Liver (tissue), 9 donors: ENCODE results near the gene DNAJC27. TPM values are rescaled to one million over a fixed set of nuclear protein-coding genes. Genes with fewer than 3 reads are reported as not detected.

Experiments
- DNase-seq: peaks from one replicate; pipeline ENCODE4 v3.0.0-alpha.2; 2017; ENCODE audit warnings: low spot score
- H3K27ac ChIP-seq, 2 donors: one replicate each; pipeline ENCODE4 v1.7.0; 2013; ENCODE audit warnings: inconsistent platforms in 2 of 2, low read length in 2 of 2, control low read depth in 1 of 2, low read depth in 1 of 2, mild to moderate bottlenecking in 1 of 2
- H3K27me3 ChIP-seq, 4 donors: one replicate each; pipeline versions ENCODE4 v1.6.1 to v1.7.0; 2013; ENCODE audit warnings: low read length in 3 of 4, inconsistent platforms in 1 of 4, mild to moderate bottlenecking in 1 of 4, moderate library complexity in 1 of 4; ENCODE audit not compliant: control insufficient read depth in 4 of 4, insufficient read depth in 4 of 4
- H3K36me3 ChIP-seq, 4 donors: one replicate each; pipeline versions ENCODE4 v1.6.1 to v1.7.0; 2013; ENCODE audit warnings: low read length in 3 of 4, mild to moderate bottlenecking in 3 of 4, low read depth in 1 of 4, moderate library complexity in 1 of 4; ENCODE audit not compliant: control insufficient read depth in 4 of 4, insufficient read depth in 3 of 4
- H3K4me1 ChIP-seq, 4 donors: one replicate each; pipeline versions ENCODE4 v1.6.1 to v1.7.0; 2013; ENCODE audit warnings: low read length in 3 of 4, mild to moderate bottlenecking in 3 of 4, moderate library complexity in 1 of 4; ENCODE audit not compliant: control insufficient read depth in 4 of 4, insufficient read depth in 4 of 4
- H3K4me3 ChIP-seq, 3 donors: one replicate each; pipeline versions ENCODE4 v1.6.1 to v1.7.0; 2013; ENCODE audit warnings: low read length in 3 of 3, control low read depth in 1 of 3, low read depth in 1 of 3, mild to moderate bottlenecking in 1 of 3
- H3K9ac ChIP-seq, 2 donors: one replicate each; pipeline ENCODE4 v1.7.0; 2013; ENCODE audit warnings: low read length in 2 of 2, mild to moderate bottlenecking in 2 of 2, moderate library complexity in 2 of 2, control low read depth in 1 of 2, low read depth in 1 of 2
- H3K9me3 ChIP-seq, 4 donors: one replicate each; pipeline versions ENCODE4 v1.6.1 to v1.7.0; 2013; ENCODE audit warnings: low read length in 3 of 4; ENCODE audit not compliant: control insufficient read depth in 4 of 4
- EGR1 ChIP-seq, 2 donors: IDR thresholded peaks; 2 replicates each; pipeline ENCODE4 v1.6.1; 2016 to 2018; ENCODE audit warnings: antibody characterized with exemption in 2 of 2, low read depth in 2 of 2
- FOXA1 ChIP-seq: IDR thresholded peaks from 2 replicates; pipeline ENCODE4 v1.6.1; 2016; ENCODE audit warnings: antibody characterized with exemption
- FOXA2 ChIP-seq: IDR thresholded peaks from 2 replicates; pipeline ENCODE4 v1.6.1; 2016; ENCODE audit warnings: antibody characterized with exemption
- GABPA ChIP-seq, 2 donors: IDR thresholded peaks in 1 of 2; conservative IDR thresholded peaks in 1 of 2; 2 replicates each; pipeline ENCODE4 v1.6.1; 2016; ENCODE audit warnings: antibody characterized with exemption in 2 of 2, mild to moderate bottlenecking in 1 of 2, moderate library complexity in 1 of 2
- HNF4A ChIP-seq, 2 donors: conservative IDR thresholded peaks; 2 replicates each; pipeline ENCODE4 v1.6.1; 2016; ENCODE audit warnings: antibody characterized with exemption in 2 of 2, mild to moderate bottlenecking in 2 of 2
- HNF4G ChIP-seq: IDR thresholded peaks from 2 replicates; pipeline ENCODE4 v1.6.1; 2016; ENCODE audit warnings: antibody characterized with exemption
- RAD21 ChIP-seq, 2 donors: IDR thresholded peaks; 2 replicates each; pipeline ENCODE4 v1.6.1; 2016; ENCODE audit warnings: antibody characterized with exemption in 2 of 2, mild to moderate bottlenecking in 2 of 2
- SP1 ChIP-seq: IDR thresholded peaks from 2 replicates; pipeline ENCODE4 v1.6.1; 2018; ENCODE audit warnings: antibody characterized with exemption, mild to moderate bottlenecking
- TAF1 ChIP-seq: conservative IDR thresholded peaks from 2 replicates; pipeline ENCODE4 v1.6.1; 2016; ENCODE audit warnings: antibody characterized with exemption, mild to moderate bottlenecking
- YY1 ChIP-seq: IDR thresholded peaks from 2 replicates; pipeline ENCODE4 v1.6.1; 2016; ENCODE audit warnings: antibody characterized with exemption, mild to moderate bottlenecking
- WGBS: extraction: QIAGEN DNeasy Blood & Tissue Kit; methylation state at CpG from one replicate; pipeline ENCODE4 v1.1.7; 2013; 5-methylcytosine and 5-hydroxymethylcytosine counted together
- polyA plus RNA-seq, 2 donors: library from polyadenylated mRNA; stranded (reverse) in 1 of 2; unstranded in 1 of 2; fragments of 200-250 nt in 1 of 2; fragments of >200 nt in 1 of 2; fragmentation: Nextera tagmentation in 1 of 2; extraction: Ambion mirVana in 1 of 2; gene quantifications; one replicate each; pipeline versions ENCODE4 v1.2.1 to v1.2.3, GENCODE V29; 2013 to 2015
- total RNA-seq, 2 donors: library from RNA; depleted of rRNA; stranded (reverse); fragments of >200 nt; gene quantifications; one replicate each; pipeline ENCODE4 v1.2.3, GENCODE V29; 2014
- TF ChIP-seq, protein P1 (sequence below): IDR thresholded peaks from 2 replicates; pipeline ENCODE4 v1.6.1; 2016; ENCODE audit warnings: antibody characterized with exemption
- TF ChIP-seq, protein P2 (sequence below): fragments of 150-350 bp; IDR thresholded peaks from 2 replicates; pipeline ENCODE4 v1.5.1; 2017; ENCODE audit warnings: improper control_type of control experiment, low read depth, low read length; ENCODE audit not compliant: missing input control
- TF ChIP-seq, protein P3 (sequence below): IDR thresholded peaks from 2 replicates; pipeline ENCODE4 v1.6.1; 2016; ENCODE audit warnings: antibody characterized with exemption, mild to moderate bottlenecking
- TF ChIP-seq, protein P4 (sequence below): IDR thresholded peaks from 2 replicates; pipeline ENCODE4 v1.6.1; 2016; ENCODE audit warnings: antibody characterized with exemption
- TF ChIP-seq, protein P5 (sequence below): IDR thresholded peaks from 2 replicates; pipeline ENCODE4 v1.6.1; 2016; ENCODE audit warnings: antibody characterized with exemption
- donor health status: healthy.
- donor health status: healthy.
- donor health status: healthy.
- donor health status: healthy.
- donor health status: healthy.

Gene DNAJC27
- total and polyA plus RNA-seq, 4 donors = 0.95 to 5.1 (median 3.1) TPM

DNA sequence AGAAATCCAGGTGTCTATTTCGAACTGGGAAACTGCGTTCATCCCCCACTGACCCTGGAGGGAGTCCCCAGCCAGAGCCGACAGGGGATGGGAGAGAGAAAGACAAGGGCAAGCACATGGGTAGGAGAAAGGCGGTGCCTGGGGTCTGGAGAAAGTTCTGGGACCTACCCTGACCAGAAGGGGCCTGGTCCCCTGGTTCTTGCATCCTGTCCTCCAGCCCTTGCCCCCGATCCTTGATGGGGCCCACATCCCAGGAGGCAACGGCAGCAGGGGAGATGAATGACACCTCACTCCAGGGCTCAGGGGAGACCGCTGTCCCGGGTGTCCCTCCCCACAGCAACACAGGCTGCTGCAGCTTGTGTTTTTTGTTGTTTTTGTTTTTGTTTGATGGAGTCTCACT lies 56.6 kb downstream of the DNAJC27 start:
- TF ChIP-seq, protein P1, sequence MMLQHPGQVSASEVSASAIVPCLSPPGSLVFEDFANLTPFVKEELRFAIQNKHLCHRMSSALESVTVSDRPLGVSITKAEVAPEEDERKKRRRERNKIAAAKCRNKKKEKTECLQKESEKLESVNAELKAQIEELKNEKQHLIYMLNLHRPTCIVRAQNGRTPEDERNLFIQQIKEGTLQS = no peak
- TF ChIP-seq, protein P2, sequence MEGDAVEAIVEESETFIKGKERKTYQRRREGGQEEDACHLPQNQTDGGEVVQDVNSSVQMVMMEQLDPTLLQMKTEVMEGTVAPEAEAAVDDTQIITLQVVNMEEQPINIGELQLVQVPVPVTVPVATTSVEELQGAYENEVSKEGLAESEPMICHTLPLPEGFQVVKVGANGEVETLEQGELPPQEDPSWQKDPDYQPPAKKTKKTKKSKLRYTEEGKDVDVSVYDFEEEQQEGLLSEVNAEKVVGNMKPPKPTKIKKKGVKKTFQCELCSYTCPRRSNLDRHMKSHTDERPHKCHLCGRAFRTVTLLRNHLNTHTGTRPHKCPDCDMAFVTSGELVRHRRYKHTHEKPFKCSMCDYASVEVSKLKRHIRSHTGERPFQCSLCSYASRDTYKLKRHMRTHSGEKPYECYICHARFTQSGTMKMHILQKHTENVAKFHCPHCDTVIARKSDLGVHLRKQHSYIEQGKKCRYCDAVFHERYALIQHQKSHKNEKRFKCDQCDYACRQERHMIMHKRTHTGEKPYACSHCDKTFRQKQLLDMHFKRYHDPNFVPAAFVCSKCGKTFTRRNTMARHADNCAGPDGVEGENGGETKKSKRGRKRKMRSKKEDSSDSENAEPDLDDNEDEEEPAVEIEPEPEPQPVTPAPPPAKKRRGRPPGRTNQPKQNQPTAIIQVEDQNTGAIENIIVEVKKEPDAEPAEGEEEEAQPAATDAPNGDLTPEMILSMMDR = no peak
- TF ChIP-seq SP1 = no peak
- no peak for TF ChIP-seq YY1
- TF ChIP-seq FOXA1 = no peak
- TF ChIP-seq FOXA2 = no peak
- TF ChIP-seq, protein P3, sequence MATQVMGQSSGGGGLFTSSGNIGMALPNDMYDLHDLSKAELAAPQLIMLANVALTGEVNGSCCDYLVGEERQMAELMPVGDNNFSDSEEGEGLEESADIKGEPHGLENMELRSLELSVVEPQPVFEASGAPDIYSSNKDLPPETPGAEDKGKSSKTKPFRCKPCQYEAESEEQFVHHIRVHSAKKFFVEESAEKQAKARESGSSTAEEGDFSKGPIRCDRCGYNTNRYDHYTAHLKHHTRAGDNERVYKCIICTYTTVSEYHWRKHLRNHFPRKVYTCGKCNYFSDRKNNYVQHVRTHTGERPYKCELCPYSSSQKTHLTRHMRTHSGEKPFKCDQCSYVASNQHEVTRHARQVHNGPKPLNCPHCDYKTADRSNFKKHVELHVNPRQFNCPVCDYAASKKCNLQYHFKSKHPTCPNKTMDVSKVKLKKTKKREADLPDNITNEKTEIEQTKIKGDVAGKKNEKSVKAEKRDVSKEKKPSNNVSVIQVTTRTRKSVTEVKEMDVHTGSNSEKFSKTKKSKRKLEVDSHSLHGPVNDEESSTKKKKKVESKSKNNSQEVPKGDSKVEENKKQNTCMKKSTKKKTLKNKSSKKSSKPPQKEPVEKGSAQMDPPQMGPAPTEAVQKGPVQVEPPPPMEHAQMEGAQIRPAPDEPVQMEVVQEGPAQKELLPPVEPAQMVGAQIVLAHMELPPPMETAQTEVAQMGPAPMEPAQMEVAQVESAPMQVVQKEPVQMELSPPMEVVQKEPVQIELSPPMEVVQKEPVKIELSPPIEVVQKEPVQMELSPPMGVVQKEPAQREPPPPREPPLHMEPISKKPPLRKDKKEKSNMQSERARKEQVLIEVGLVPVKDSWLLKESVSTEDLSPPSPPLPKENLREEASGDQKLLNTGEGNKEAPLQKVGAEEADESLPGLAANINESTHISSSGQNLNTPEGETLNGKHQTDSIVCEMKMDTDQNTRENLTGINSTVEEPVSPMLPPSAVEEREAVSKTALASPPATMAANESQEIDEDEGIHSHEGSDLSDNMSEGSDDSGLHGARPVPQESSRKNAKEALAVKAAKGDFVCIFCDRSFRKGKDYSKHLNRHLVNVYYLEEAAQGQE = no peak
- no peak for TF ChIP-seq HNF4G
- no peak for TF ChIP-seq EGR1 (IDR thresholded peaks at IDR 0.05; ENCODE audit: low read depth in 2 of 2)
- TF ChIP-seq GABPA (IDR thresholded peaks at IDR 0.05 in 1 of 2, conservative IDR thresholded peaks at IDR 0.05 in 1 of 2) = no peak
- TF ChIP-seq, protein P4, sequence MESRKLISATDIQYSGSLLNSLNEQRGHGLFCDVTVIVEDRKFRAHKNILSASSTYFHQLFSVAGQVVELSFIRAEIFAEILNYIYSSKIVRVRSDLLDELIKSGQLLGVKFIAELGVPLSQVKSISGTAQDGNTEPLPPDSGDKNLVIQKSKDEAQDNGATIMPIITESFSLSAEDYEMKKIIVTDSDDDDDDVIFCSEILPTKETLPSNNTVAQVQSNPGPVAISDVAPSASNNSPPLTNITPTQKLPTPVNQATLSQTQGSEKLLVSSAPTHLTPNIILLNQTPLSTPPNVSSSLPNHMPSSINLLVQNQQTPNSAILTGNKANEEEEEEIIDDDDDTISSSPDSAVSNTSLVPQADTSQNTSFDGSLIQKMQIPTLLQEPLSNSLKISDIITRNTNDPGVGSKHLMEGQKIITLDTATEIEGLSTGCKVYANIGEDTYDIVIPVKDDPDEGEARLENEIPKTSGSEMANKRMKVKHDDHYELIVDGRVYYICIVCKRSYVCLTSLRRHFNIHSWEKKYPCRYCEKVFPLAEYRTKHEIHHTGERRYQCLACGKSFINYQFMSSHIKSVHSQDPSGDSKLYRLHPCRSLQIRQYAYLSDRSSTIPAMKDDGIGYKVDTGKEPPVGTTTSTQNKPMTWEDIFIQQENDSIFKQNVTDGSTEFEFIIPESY = no peak
- no peak for TF ChIP-seq TAF1
- TF ChIP-seq HNF4A (conservative IDR thresholded peaks at IDR 0.05) = no peak
- TF ChIP-seq RAD21 (IDR thresholded peaks at IDR 0.05) = no peak
- TF ChIP-seq, protein P5, sequence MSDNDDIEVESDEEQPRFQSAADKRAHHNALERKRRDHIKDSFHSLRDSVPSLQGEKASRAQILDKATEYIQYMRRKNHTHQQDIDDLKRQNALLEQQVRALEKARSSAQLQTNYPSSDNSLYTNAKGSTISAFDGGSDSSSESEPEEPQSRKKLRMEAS = no peak
- no peak for DNase-seq
- peaks cover 0 to 6% (median 3%) of the 10 kb centered on the region in 4 donors for H3K4me1 ChIP-seq
- 91% methylated on average over 8 of the region's 8 CpGs for WGBS
- no peaks in the 10 kb centered on the region for H3K27me3 ChIP-seq
- no peak overlapping the region for H3K9ac ChIP-seq
- H3K4me3 ChIP-seq = no peak overlapping the region
- no peaks in the 10 kb centered on the region for H3K36me3 ChIP-seq
- no peak overlapping the region for H3K27ac ChIP-seq
- peaks cover 0 to 2% (median under 1%) of the 10 kb centered on the region in 4 donors for H3K9me3 ChIP-seq

DNA sequence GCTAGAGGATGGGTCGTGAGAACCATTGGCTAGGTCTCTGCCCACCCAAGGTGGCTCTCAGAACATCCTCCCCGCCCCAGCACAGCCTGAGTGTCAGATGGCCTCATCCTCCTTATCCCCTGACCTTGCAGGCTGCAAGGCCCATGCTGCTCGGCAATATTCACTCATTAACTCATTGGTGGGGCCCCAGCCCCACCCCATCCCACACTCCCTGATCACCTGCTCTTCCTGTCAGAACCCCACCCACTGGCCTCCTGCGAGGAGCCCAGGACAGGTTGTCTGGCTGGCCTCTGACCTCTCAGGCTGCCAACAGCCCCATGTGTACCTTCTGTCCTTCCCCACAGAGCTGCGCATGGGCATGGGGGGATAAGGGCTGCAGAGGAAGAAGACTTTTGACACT lies 57.0 kb downstream of the DNAJC27 start:
- H3K9me3 ChIP-seq = peaks cover 0 to 4% (median under 1%) of the 10 kb centered on the region in 4 donors
- TF ChIP-seq RAD21 (IDR thresholded peaks at IDR 0.05) (no peak), GABPA (IDR thresholded peaks at IDR 0.05 in 1 of 2, conservative IDR thresholded peaks at IDR 0.05 in 1 of 2) (no peak), FOXA1 (no peak), TAF1 (no peak), SP1 (no peak), YY1 (no peak)
- TF ChIP-seq, protein P1 = no peak
- TF ChIP-seq, protein P2 = no peak
- TF ChIP-seq, protein P4 = no peak
- TF ChIP-seq, protein P5 = no peak
- no peak overlapping the region for H3K9ac ChIP-seq
- H3K4me1 ChIP-seq = peaks cover 0 to 5% (median 3%) of the 10 kb centered on the region in 4 donors
- WGBS = 80% methylated on average over 5 of the region's 5 CpGs
- H3K4me3 ChIP-seq = no peak overlapping the region
- no peaks in the 10 kb centered on the region for H3K27me3 ChIP-seq
- no peaks in the 10 kb centered on the region for H3K36me3 ChIP-seq
- DNase-seq = no peak
- H3K27ac ChIP-seq = no peak overlapping the region
